Measurements from ENCODE around the gene GRAMD1C. TPM values are rescaled to one million over a fixed set of nuclear protein-coding genes. Genes with fewer than 3 reads are reported as not detected.

The GRAMD1C gene
- total RNA-seq, 2 donors from 2014 or later, result 1.6 to 5.1 TPM

GRCh38 chr3:113831103-113831355 lies 7.6 kb upstream of the GRAMD1C start:
- WGBS, 2 experiments (ENCODE audit: insufficient coverage in 1 of 2, insufficient read length in 1 of 2), result no CpG with 5 or more reads among the region's 1 CpG
- no peak overlapping the region for H3K9ac ChIP-seq (ENCODE audit: extremely low read depth, low read length, poor library complexity, severe bottlenecking)
- Mint-ChIP-seq H3K27me3 (ENCODE audit: insufficient read depth) (no peaks in the 10 kb centered on the region), H3K36me3 (ENCODE audit: low read depth) (no peaks in the 10 kb centered on the region), H3K4me3 (no peak overlapping the region), H3K27ac (no peak overlapping the region), H3K4me1 (peaks cover 10% of the 10 kb centered on the region), H3K9me3 (no peaks in the 10 kb centered on the region)
- no peak overlapping the region for H3K27ac ChIP-seq (ENCODE audit: low read depth, low read length)
- H3K9me3 ChIP-seq (ENCODE audit: control insufficient read depth, low read length), result no peaks in the 10 kb centered on the region
- no peak overlapping the region for H3K4me3 ChIP-seq (ENCODE audit: low read length)
- TF ChIP-seq, protein P1, sequence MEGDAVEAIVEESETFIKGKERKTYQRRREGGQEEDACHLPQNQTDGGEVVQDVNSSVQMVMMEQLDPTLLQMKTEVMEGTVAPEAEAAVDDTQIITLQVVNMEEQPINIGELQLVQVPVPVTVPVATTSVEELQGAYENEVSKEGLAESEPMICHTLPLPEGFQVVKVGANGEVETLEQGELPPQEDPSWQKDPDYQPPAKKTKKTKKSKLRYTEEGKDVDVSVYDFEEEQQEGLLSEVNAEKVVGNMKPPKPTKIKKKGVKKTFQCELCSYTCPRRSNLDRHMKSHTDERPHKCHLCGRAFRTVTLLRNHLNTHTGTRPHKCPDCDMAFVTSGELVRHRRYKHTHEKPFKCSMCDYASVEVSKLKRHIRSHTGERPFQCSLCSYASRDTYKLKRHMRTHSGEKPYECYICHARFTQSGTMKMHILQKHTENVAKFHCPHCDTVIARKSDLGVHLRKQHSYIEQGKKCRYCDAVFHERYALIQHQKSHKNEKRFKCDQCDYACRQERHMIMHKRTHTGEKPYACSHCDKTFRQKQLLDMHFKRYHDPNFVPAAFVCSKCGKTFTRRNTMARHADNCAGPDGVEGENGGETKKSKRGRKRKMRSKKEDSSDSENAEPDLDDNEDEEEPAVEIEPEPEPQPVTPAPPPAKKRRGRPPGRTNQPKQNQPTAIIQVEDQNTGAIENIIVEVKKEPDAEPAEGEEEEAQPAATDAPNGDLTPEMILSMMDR (conservative IDR thresholded peaks at IDR 0.05), result no peak
- DNase-seq, result no peak
- no peaks in the 10 kb centered on the region for H3K36me3 ChIP-seq (ENCODE audit: control insufficient read depth, insufficient read depth, low read length)
- H3K4me1 ChIP-seq (ENCODE audit: control insufficient read depth, insufficient read depth, low read length), result no peaks in the 10 kb centered on the region
- H3K27me3 ChIP-seq (ENCODE audit: control insufficient read depth, insufficient read depth, low read length, poor library complexity, severe bottlenecking), result no peaks in the 10 kb centered on the region

- no peaks in the 10 kb centered on the region for H3K36me3 Mint-ChIP-seq (ENCODE audit: low read depth)
- no peak for DNase-seq
- H3K27ac Mint-ChIP-seq, result no peak overlapping the region
- H3K4me1 Mint-ChIP-seq, result peaks cover 10% of the 10 kb centered on the region
- no peak overlapping the region for H3K27ac ChIP-seq (ENCODE audit: low read depth, low read length)
- H3K4me1 ChIP-seq (ENCODE audit: control insufficient read depth, insufficient read depth, low read length), result no peaks in the 10 kb centered on the region
- 90 to 94% methylated on average over 3 to 5 of the region's 5 CpGs for WGBS, 2 experiments (ENCODE audit: insufficient coverage in 1 of 2, insufficient read length in 1 of 2)
- H3K9me3 Mint-ChIP-seq, result no peaks in the 10 kb centered on the region
- H3K4me3 ChIP-seq (ENCODE audit: low read length), result no peak overlapping the region
- H3K4me3 Mint-ChIP-seq, result no peak overlapping the region
- TF ChIP-seq, protein P1 (conservative IDR thresholded peaks at IDR 0.05), result no peak
- H3K9ac ChIP-seq (ENCODE audit: extremely low read depth, low read length, poor library complexity, severe bottlenecking), result no peak overlapping the region
- no peaks in the 10 kb centered on the region for H3K9me3 ChIP-seq (ENCODE audit: control insufficient read depth, low read length)
- no peaks in the 10 kb centered on the region for H3K36me3 ChIP-seq (ENCODE audit: control insufficient read depth, insufficient read depth, low read length)
- no peaks in the 10 kb centered on the region for H3K27me3 ChIP-seq (ENCODE audit: control insufficient read depth, insufficient read depth, low read length, poor library complexity, severe bottlenecking)
- no peaks in the 10 kb centered on the region for H3K27me3 Mint-ChIP-seq (ENCODE audit: insufficient read depth)
Measured at GRCh38 chr3:113832477-113833164, 6.0 kb upstream of the GRAMD1C start.

DNA sequence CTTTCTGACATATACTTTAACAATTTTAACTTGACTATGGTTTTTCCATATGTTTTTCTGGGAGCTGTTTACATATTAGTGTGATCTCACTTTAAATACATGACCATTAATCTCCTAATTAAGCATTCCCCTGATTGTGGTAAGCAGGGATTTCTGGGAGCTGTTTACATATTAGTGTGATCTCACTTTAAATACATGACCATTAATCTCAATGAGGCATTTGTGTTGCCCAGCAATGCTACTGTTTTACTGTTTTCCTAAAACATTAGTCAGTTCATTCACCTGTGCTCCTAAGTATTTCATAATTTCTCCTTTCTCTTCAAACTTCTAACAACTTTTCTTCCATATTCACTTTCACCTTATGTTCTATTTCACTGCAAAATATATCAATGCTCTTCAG lies 3.6 kb upstream of the GRAMD1C start:
- Histone ChIP-seq H3K27ac (ENCODE audit: low read depth, low read length) (no peak overlapping the region), H3K4me3 (ENCODE audit: low read length) (no peak overlapping the region), H3K9ac (ENCODE audit: extremely low read depth, low read length, poor library complexity, severe bottlenecking) (no peak overlapping the region), H3K4me1 (ENCODE audit: control insufficient read depth, insufficient read depth, low read length) (no peaks in the 10 kb centered on the region), H3K27me3 (ENCODE audit: control insufficient read depth, insufficient read depth, low read length, poor library complexity, severe bottlenecking) (no peaks in the 10 kb centered on the region), H3K9me3 (ENCODE audit: control insufficient read depth, low read length) (no peaks in the 10 kb centered on the region), H3K36me3 (ENCODE audit: control insufficient read depth, insufficient read depth, low read length) (no peaks in the 10 kb centered on the region)
- no peak for DNase-seq
- TF ChIP-seq, protein P1 (conservative IDR thresholded peaks at IDR 0.05), result no peak
- Mint-ChIP-seq H3K9me3 (no peaks in the 10 kb centered on the region), H3K4me1 (peaks cover 15% of the 10 kb centered on the region), H3K36me3 (ENCODE audit: low read depth) (no peaks in the 10 kb centered on the region), H3K4me3 (no peak overlapping the region), H3K27ac (no peak overlapping the region), H3K27me3 (ENCODE audit: insufficient read depth) (peaks cover 10% of the 10 kb centered on the region)

Data from endodermal cell (in vitro differentiated cells).